ENCODE results near the gene PTGFRN. TPM values are rescaled to one million over a fixed set of nuclear protein-coding genes. Genes with fewer than 3 reads are reported as not detected.

The PTGFRN gene
- total RNA-seq, 1 donor from 2014 or later: 35.6 TPM

DNA sequence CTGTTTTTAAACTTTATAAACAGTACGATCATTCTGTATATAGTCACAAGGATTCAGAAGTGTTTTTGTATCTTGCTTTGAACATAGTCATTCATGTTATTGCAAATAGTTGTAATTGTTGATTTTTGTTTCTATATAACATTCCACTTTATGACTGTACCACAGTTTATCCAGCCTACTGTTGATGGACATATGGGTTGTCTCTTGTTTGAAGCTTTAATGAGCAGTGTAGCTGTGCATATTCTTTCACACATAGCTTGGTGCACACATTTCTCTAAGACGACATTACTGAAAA, 98.0 kb downstream of the PTGFRN start:
- Mint-ChIP-seq H3K4me1 (peaks cover 7% of the 10 kb centered on the region), H3K4me3 (no peak overlapping the region), H3K27me3 (ENCODE audit: low read depth) (no peaks in the 10 kb centered on the region), H3K36me3 (ENCODE audit: low read depth) (no peaks in the 10 kb centered on the region), H3K9me3 (no peaks in the 10 kb centered on the region), H3K27ac (ENCODE audit: unreplicated experiment) (no peak overlapping the region)
- TF ChIP-seq, protein P1, sequence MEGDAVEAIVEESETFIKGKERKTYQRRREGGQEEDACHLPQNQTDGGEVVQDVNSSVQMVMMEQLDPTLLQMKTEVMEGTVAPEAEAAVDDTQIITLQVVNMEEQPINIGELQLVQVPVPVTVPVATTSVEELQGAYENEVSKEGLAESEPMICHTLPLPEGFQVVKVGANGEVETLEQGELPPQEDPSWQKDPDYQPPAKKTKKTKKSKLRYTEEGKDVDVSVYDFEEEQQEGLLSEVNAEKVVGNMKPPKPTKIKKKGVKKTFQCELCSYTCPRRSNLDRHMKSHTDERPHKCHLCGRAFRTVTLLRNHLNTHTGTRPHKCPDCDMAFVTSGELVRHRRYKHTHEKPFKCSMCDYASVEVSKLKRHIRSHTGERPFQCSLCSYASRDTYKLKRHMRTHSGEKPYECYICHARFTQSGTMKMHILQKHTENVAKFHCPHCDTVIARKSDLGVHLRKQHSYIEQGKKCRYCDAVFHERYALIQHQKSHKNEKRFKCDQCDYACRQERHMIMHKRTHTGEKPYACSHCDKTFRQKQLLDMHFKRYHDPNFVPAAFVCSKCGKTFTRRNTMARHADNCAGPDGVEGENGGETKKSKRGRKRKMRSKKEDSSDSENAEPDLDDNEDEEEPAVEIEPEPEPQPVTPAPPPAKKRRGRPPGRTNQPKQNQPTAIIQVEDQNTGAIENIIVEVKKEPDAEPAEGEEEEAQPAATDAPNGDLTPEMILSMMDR (conservative IDR thresholded peaks at IDR 0.05): no peak
- no peak for DNase-seq (ENCODE audit: low read depth, low spot score)

GRCh38 chr1:117008656-117009055, 98.9 kb downstream of the PTGFRN start:
- peaks cover under 1% of the 10 kb centered on the region for H3K4me1 Mint-ChIP-seq
- no peaks in the 10 kb centered on the region for H3K27me3 Mint-ChIP-seq (ENCODE audit: low read depth)
- no peak overlapping the region for H3K4me3 Mint-ChIP-seq
- H3K27ac Mint-ChIP-seq (ENCODE audit: unreplicated experiment): no peak overlapping the region
- no peak for DNase-seq (ENCODE audit: low read depth, low spot score)
- TF ChIP-seq, protein P1 (conservative IDR thresholded peaks at IDR 0.05): no peak
- no peaks in the 10 kb centered on the region for H3K9me3 Mint-ChIP-seq
- H3K36me3 Mint-ChIP-seq (ENCODE audit: low read depth): no peaks in the 10 kb centered on the region

GRCh38 chr1:117009132-117009531, 99.4 kb downstream of the PTGFRN start:
- Mint-ChIP-seq H3K36me3 (ENCODE audit: low read depth) (no peaks in the 10 kb centered on the region), H3K27ac (ENCODE audit: unreplicated experiment) (no peak overlapping the region), H3K27me3 (ENCODE audit: low read depth) (no peaks in the 10 kb centered on the region), H3K9me3 (no peaks in the 10 kb centered on the region), H3K4me3 (no peak overlapping the region), H3K4me1 (no peaks in the 10 kb centered on the region)
- TF ChIP-seq, protein P1 (conservative IDR thresholded peaks at IDR 0.05): no peak
- DNase-seq (ENCODE audit: low read depth, low spot score): no peak

GRCh38 chr1:117010310-117010969, 100.7 kb downstream of the PTGFRN start:
- DNase-seq (ENCODE audit: low read depth, low spot score): no peak
- Mint-ChIP-seq H3K4me1 (no peaks in the 10 kb centered on the region), H3K4me3 (no peak overlapping the region), H3K27me3 (ENCODE audit: low read depth) (no peaks in the 10 kb centered on the region), H3K36me3 (ENCODE audit: low read depth) (no peaks in the 10 kb centered on the region), H3K9me3 (no peaks in the 10 kb centered on the region), H3K27ac (ENCODE audit: unreplicated experiment) (no peak overlapping the region)
- TF ChIP-seq, protein P1 (conservative IDR thresholded peaks at IDR 0.05): no peak

GRCh38 chr1:117011334-117011733, 101.6 kb downstream of the PTGFRN start:
- H3K27ac Mint-ChIP-seq (ENCODE audit: unreplicated experiment): no peak overlapping the region
- no peaks in the 10 kb centered on the region for H3K4me1 Mint-ChIP-seq
- H3K27me3 Mint-ChIP-seq (ENCODE audit: low read depth): no peaks in the 10 kb centered on the region
- no peak for DNase-seq (ENCODE audit: low read depth, low spot score)
- H3K9me3 Mint-ChIP-seq: no peaks in the 10 kb centered on the region
- H3K36me3 Mint-ChIP-seq (ENCODE audit: low read depth): no peaks in the 10 kb centered on the region
- no peak overlapping the region for H3K4me3 Mint-ChIP-seq
- TF ChIP-seq, protein P1 (conservative IDR thresholded peaks at IDR 0.05): no peak

Data from neural crest cell (in vitro differentiated cells).